ENCODE data around the gene ADPRHL1.
"Not testable (repeated sequence)": the region's sequence is repeated elsewhere in the genome, so short reads cannot be mapped to it uniquely, and the experiment has no call there.

ADPRHL1 gene

GRCh38 chr13:113371061-113371460 lies 82.2 kb downstream of the ADPRHL1 start:
- DNase-seq (ENCODE audit: low spot score) = no peak

GRCh38 chr13:113369881-113370280 lies 83.4 kb downstream of the ADPRHL1 start:
- no peak for DNase-seq (ENCODE audit: low spot score)

- DNase-seq (ENCODE audit: low spot score) = no peak
These were observed 84.1 kb downstream of the ADPRHL1 start for GRCh38 chr13:113369189-113369588.

- DNase-seq (ENCODE audit: low spot score) = not testable (repeated sequence)
These were observed 84.9 kb downstream of the ADPRHL1 start for GRCh38 chr13:113368353-113368752.

- DNase-seq (ENCODE audit: low spot score) = no peak
These were observed 85.5 kb downstream of the ADPRHL1 start for GRCh38 chr13:113367771-113368170.

- DNase-seq (ENCODE audit: low spot score) = no peak
These were observed 86.2 kb downstream of the ADPRHL1 start for GRCh38 chr13:113367020-113367560.

- no peak for DNase-seq (ENCODE audit: low spot score)
These were observed 87.2 kb downstream of the ADPRHL1 start for GRCh38 chr13:113365971-113366588.

GRCh38 chr13:113365583-113365970 lies 87.7 kb downstream of the ADPRHL1 start:
- no peak for DNase-seq (ENCODE audit: low spot score)

GRCh38 chr13:113364901-113365582 lies 88.2 kb downstream of the ADPRHL1 start:
- DNase-seq (ENCODE audit: low spot score) = no peak

GRCh38 chr13:113364311-113364889 lies 88.9 kb downstream of the ADPRHL1 start:
- DNase-seq (ENCODE audit: low spot score) = peak; percentile 78

GRCh38 chr13:113361406-113361805 lies 91.9 kb downstream of the ADPRHL1 start:
- DNase-seq (ENCODE audit: low spot score) = no peak

GRCh38 chr13:113360446-113360845 lies 92.8 kb downstream of the ADPRHL1 start:
- DNase-seq (ENCODE audit: low spot score) = no peak

GRCh38 chr13:113359571-113359970 lies 93.7 kb downstream of the ADPRHL1 start:
- DNase-seq (ENCODE audit: low spot score) = no peak

GRCh38 chr13:113358653-113359190 lies 94.6 kb downstream of the ADPRHL1 start:
- no peak for DNase-seq (ENCODE audit: low spot score)

GRCh38 chr13:113357529-113357928 lies 95.8 kb downstream of the ADPRHL1 start:
- DNase-seq (ENCODE audit: low spot score) = no peak

GRCh38 chr13:113356596-113356995 lies 96.7 kb downstream of the ADPRHL1 start:
- no peak for DNase-seq (ENCODE audit: low spot score)

GRCh38 chr13:113355621-113356020 lies 97.7 kb downstream of the ADPRHL1 start:
- no peak for DNase-seq (ENCODE audit: low spot score)

GRCh38 chr13:113354831-113355610 lies 98.3 kb downstream of the ADPRHL1 start:
- no peak for DNase-seq (ENCODE audit: low spot score)

- no peak for DNase-seq (ENCODE audit: low spot score)
These were observed 100.0 kb downstream of the ADPRHL1 start for GRCh38 chr13:113353254-113353653.

- no peak for DNase-seq (ENCODE audit: low spot score)
These were observed 101.7 kb downstream of the ADPRHL1 start for GRCh38 chr13:113351514-113352026.

- no peak for DNase-seq (ENCODE audit: low spot score)
These were observed 102.4 kb downstream of the ADPRHL1 start for GRCh38 chr13:113350938-113351335.

All from left forelimb (tissue), 1 donor.